Bronchial epithelial cell (primary cell): Measurements from ENCODE around the gene TMEM41B. TPM values are rescaled to one million over a fixed set of nuclear protein-coding genes. Genes with fewer than 3 reads are reported as not detected.

Experiments
- DNase-seq: peaks from one replicate; pipeline ENCODE4 v3.0.0-alpha.2; 2010; ENCODE audit warnings: low read depth
- FAIRE-seq: peaks from 2 replicates; lab custom pipeline; 2011; peaks lifted over from hg19 to GRCh38; lab: Jason Lieb, UNC
- H3K27me3 ChIP-seq: 2 replicates; pipeline ENCODE4 v1.5.1; 2011; ENCODE audit warnings: low read length; ENCODE audit not compliant: control insufficient read depth, insufficient read depth
- H3K36me3 ChIP-seq: 2 replicates; pipeline ENCODE4 v1.5.1; 2011; ENCODE audit warnings: low read length; ENCODE audit not compliant: control insufficient read depth, insufficient read depth
- H3K4me3 ChIP-seq: 2 replicates; pipeline ENCODE4 v1.5.1; 2011; ENCODE audit warnings: mild to moderate bottlenecking, low read depth, low read length, control low read depth
- CTCF ChIP-seq: IDR thresholded peaks from 2 replicates; pipeline ENCODE4 v1.5.1; 2011; ENCODE audit warnings: mild to moderate bottlenecking, moderate library complexity, low read length, control low read depth, inconsistent platforms; ENCODE audit not compliant: insufficient read depth, severe bottlenecking
- total RNA-seq: library from RNA; depleted of rRNA; stranded (reverse); fragments of >200 nt; gene quantifications from 2 replicates; pipeline ENCODE4 v1.2.1, GENCODE V29; 2014

TMEM41B gene
- total RNA-seq, 1 donor from 2014 or later, result 49.2 TPM

- Histone ChIP-seq H3K4me3 (no peak overlapping the region), H3K36me3 (peaks cover 1% of the 10 kb centered on the region), H3K27me3 (no peaks in the 10 kb centered on the region)
- DNase-seq (no peak), FAIRE-seq (no peak)
- TF ChIP-seq CTCF, result no peak
Observed at GRCh38 chr11:9310485-9311090, 3.8 kb downstream of the TMEM41B start.

DNA sequence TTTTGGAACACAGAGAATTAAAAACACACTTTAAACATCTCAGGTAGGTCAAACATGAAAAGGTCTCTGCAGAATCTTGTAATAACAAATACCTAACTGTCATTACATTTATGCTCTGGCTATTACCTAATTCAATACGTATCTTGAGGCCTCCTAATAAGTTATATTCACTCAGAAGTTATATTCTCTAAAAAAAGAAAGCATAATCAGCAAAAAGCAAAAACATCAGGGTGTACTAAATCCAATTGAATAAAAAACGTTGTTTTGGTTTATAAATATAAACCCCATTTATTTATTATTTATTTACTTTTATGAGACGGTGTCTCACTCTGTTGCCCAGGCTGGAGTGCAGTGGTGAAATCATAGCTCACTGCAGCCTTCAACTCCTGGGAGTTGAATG is 10.2 kb downstream of the TMEM41B start:
- no peak for TF ChIP-seq CTCF
- Histone ChIP-seq H3K36me3 (peaks cover 2% of the 10 kb centered on the region), H3K4me3 (no peak overlapping the region), H3K27me3 (no peaks in the 10 kb centered on the region)
- DNase-seq (no peak), FAIRE-seq (no peak)

DNA sequence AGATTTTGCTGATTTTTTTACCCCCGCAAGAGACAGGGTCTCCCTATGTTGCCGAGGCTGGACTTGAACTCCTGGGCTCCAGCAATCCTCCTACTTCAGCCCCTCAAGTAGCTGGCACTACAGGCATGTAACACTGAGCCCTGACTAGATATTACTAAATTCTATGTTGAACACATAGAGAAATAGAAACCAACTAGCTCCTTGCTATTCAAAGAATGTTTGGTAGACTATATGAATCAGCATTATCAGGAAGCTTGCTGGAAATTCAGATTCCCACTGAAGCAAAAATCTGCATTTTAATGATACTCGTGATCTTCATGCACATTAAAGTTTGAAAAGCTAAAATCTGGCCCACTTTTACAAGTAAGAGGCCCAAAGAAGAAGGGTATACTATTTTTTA is 11.9 kb downstream of the TMEM41B start:
- FAIRE-seq, result no peak

DNA sequence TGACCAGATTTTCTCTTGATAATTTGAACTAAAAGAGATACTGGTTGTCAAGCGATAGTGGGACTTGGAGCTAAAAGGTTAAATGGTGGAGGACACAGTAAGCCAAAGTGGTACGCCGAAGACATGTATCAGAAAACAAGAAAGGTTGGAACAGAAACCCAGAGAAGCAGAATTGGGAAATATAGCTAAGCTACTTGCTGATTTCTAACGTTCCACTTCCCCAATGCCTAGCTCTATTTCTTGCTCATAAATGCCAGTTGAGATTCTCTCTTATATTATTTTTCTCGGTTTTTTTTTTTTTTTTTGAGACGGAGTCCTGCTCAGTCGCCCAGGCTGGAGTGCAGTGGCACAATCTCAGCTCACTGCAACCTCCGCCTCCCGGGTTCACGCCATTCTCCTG is 12.7 kb downstream of the TMEM41B start:
- H3K4me3 ChIP-seq, result no peak overlapping the region
- H3K36me3 ChIP-seq, result peaks cover 6% of the 10 kb centered on the region
- FAIRE-seq (no peak), DNase-seq (no peak)
- no peak for TF ChIP-seq CTCF
- H3K27me3 ChIP-seq, result no peaks in the 10 kb centered on the region

More for the DNA sequence above, 11.9 kb downstream of the TMEM41B start:
- no peak for TF ChIP-seq CTCF
- DNase-seq, result no peak
- Histone ChIP-seq H3K36me3 (peaks cover 4% of the 10 kb centered on the region), H3K4me3 (no peak overlapping the region), H3K27me3 (no peaks in the 10 kb centered on the region)

- FAIRE-seq (no peak), DNase-seq (no peak)
- H3K36me3 ChIP-seq, result peaks cover 8% of the 10 kb centered on the region
- TF ChIP-seq CTCF, result no peak
- no peak overlapping the region for H3K4me3 ChIP-seq
- H3K27me3 ChIP-seq, result no peaks in the 10 kb centered on the region
Observed at GRCh38 chr11:9293646-9294045, 20.7 kb downstream of the TMEM41B start.
